Spleen (tissue), 11 donors: ENCODE results near the gene KBTBD3. TPM values are rescaled to one million over a fixed set of nuclear protein-coding genes. Genes with fewer than 3 reads are reported as not detected.
"Not testable (repeated sequence)": the region's sequence is repeated elsewhere in the genome, so short reads cannot be mapped to it uniquely, and the experiment has no call there.

Source experiments
- DNase-seq: peaks from one replicate; pipeline ENCODE4 v3.0.0-alpha.2; 2020
- H3K27ac ChIP-seq, 8 donors: fragments of 200-600 bp; sonication (generic) in 7 of 8; 1 replicate in 4 of 8; 2 replicates in 4 of 8; pipeline versions ENCODE4 v1.5.0 to v1.8.0; 2016 to 2021; ENCODE audit warnings: inconsistent platforms in 4 of 8, mild to moderate bottlenecking in 4 of 8, moderate library complexity in 1 of 8
- H3K27me3 ChIP-seq, 7 donors: fragments of 200-600 bp; sonication (generic) in 6 of 7; replicated peaks in 1 of 7; 1 replicate in 4 of 7; 2 replicates in 3 of 7; pipeline versions ENCODE4 v1.5.0 to v1.8.0; 2016 to 2021; ENCODE audit warnings: inconsistent platforms in 3 of 7, mild to moderate bottlenecking in 1 of 7
- H3K36me3 ChIP-seq, 6 donors: fragments of 200-600 bp; sonication (generic) in 5 of 6; 1 replicate in 4 of 6; 2 replicates in 2 of 6; pipeline versions ENCODE4 v1.5.0 to v1.8.0; 2016 to 2021; ENCODE audit warnings: inconsistent platforms in 2 of 6
- H3K4me1 ChIP-seq, 6 donors: fragments of 200-600 bp; sonication (generic) in 5 of 6; 1 replicate in 3 of 6; 2 replicates in 3 of 6; pipeline versions ENCODE4 v1.5.0 to v1.8.0; 2016 to 2021; ENCODE audit warnings: inconsistent platforms in 3 of 6
- H3K4me3 ChIP-seq, 8 donors: fragments of 200-600 bp; sonication (generic) in 7 of 8; 1 replicate in 4 of 8; 2 replicates in 4 of 8; pipeline versions ENCODE4 v1.5.0 to v1.8.0; 2016 to 2021; ENCODE audit warnings: inconsistent platforms in 4 of 8, mild to moderate bottlenecking in 4 of 8, moderate library complexity in 2 of 8
- H3K9me3 ChIP-seq, 8 donors: fragments of 200-600 bp; sonication (generic) in 7 of 8; 1 replicate in 4 of 8; 2 replicates in 4 of 8; pipeline versions ENCODE4 v1.5.0 to v1.8.0; 2016 to 2021; ENCODE audit warnings: inconsistent platforms in 4 of 8
- POLR2A ChIP-seq, 3 donors: fragments of 450-650 bp; IDR thresholded peaks; one replicate each; pipeline ENCODE4 v1.5.1; 2017; ENCODE audit warnings: antibody characterized with exemption in 3 of 3, mild to moderate bottlenecking in 1 of 3
- POLR2AphosphoS5 ChIP-seq, 3 donors: sonication (generic); formaldehyde crosslinking; IDR thresholded peaks; one replicate each; pipeline ENCODE4 v1.5.1; 2017; ENCODE audit warnings: antibody characterized with exemption in 3 of 3
- WGBS, 5 donors: extraction: QIAGEN DNeasy Blood & Tissue Kit in 3 of 5; methylation state at CpG; one replicate each; pipeline versions ENCODE4 v1.1.5 to v1.1.7; 2013 to 2018; 5-methylcytosine and 5-hydroxymethylcytosine counted together
- intact Hi-C: fragments of 100-400 bp; cut with DNase I; formaldehyde crosslinking; loops from one replicate; pipeline ENCODE4 v1.15.0; 2023; ENCODE audit warnings: low total_unique reads
- polyA plus RNA-seq, 3 donors: library from polyadenylated mRNA; stranded (reverse); fragments of 200-250 nt; gene quantifications; one replicate each; pipeline ENCODE4 v1.2.1, GENCODE V29; 2013
- total RNA-seq, 7 donors: library from RNA; depleted of rRNA in 3 of 7; stranded (reverse); fragments of >200 nt in 3 of 7; fragmentation: NEBNext Ultra II Directional in 4 of 7; extraction: Animal tissue kit (Norgen Biotek cat#: 25700) in 4 of 7; gene quantifications; one replicate each; pipeline versions ENCODE4 v1.1.0 to v1.2.1, GENCODE V29; 2016 to 2021
- TF ChIP-seq, protein P1 (sequence below), 11 experiments: fragments of 200-600 bp in 7 of 11; fragments of 450-650 bp in 4 of 11; sonication (generic) in 4 of 11; IDR thresholded peaks in 8 of 11; conservative IDR thresholded peaks in 3 of 11; 1 replicate in 7 of 11; 2 replicates in 4 of 11; pipeline versions ENCODE4 v1.4.0 to v1.8.0; 2016 to 2021; ENCODE audit warnings: antibody characterized with exemption in 11 of 11, inconsistent platforms in 4 of 11, mild to moderate bottlenecking in 1 of 11
- donor health status: healthy with polysubstance abuse.
- donor health status: DM: no; HTN: no; CAD: no; lungs with moderate emphysema.
- donor health status: DM: no; HTN: no; CAD: no.
- donor health status: Bipolar disorder and iron deficiency.
- donor health status: healthy.
- donor health status: DM: no; HTN: no; CAD: no.
- donor health status: DM: yes; HTN: yes; CAD: no.

KBTBD3 gene
- total and polyA plus RNA-seq, 10 donors, result 3.5 to 15.9 (median 7.6) TPM

DNA sequence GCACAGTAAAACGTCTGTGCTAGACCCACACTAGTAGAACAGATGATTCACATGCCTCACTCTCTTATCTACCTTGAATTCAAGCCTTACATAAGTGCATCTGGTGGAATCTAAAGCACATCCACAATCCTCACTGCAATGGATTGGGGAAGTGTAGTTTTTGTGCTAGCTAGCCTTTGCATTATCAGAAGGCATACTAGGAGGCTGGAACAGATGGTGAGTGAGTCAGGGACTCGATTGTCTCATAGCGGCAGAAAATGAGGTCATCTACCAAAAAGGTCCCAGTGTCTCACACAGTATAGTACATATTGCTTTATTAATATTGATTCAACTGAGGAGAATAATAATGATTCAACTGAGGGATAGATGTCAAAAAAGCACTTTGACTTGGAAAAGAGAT is 64.4 kb downstream of the KBTBD3 start:
- DNase-seq, result no peak
- H3K27ac ChIP-seq, result no peak overlapping the region
- intact Hi-C loops, result no loop called here
- H3K4me3 ChIP-seq, result no peak overlapping the region
- TF ChIP-seq POLR2A (IDR thresholded peaks at IDR 0.05) (no peak), POLR2AphosphoS5 (IDR thresholded peaks at IDR 0.05) (no peak)
- TF ChIP-seq, protein P1, sequence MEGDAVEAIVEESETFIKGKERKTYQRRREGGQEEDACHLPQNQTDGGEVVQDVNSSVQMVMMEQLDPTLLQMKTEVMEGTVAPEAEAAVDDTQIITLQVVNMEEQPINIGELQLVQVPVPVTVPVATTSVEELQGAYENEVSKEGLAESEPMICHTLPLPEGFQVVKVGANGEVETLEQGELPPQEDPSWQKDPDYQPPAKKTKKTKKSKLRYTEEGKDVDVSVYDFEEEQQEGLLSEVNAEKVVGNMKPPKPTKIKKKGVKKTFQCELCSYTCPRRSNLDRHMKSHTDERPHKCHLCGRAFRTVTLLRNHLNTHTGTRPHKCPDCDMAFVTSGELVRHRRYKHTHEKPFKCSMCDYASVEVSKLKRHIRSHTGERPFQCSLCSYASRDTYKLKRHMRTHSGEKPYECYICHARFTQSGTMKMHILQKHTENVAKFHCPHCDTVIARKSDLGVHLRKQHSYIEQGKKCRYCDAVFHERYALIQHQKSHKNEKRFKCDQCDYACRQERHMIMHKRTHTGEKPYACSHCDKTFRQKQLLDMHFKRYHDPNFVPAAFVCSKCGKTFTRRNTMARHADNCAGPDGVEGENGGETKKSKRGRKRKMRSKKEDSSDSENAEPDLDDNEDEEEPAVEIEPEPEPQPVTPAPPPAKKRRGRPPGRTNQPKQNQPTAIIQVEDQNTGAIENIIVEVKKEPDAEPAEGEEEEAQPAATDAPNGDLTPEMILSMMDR (IDR thresholded peaks at IDR 0.05 in 8 of 11, conservative IDR thresholded peaks at IDR 0.05 in 3 of 11), result no peak
- H3K4me1 ChIP-seq, result peaks cover 0 to 26% (median 9%) of the 10 kb centered on the region in 6 donors
- 76 to 94% (median 89%) methylated on average over 3 of the region's 3 CpGs for WGBS, 5 donors
- no peaks in the 10 kb centered on the region for H3K27me3 ChIP-seq
- peaks cover 0 to 52% (median 26%) of the 10 kb centered on the region in 6 donors for H3K36me3 ChIP-seq
- no peaks in the 10 kb centered on the region for H3K9me3 ChIP-seq

DNA sequence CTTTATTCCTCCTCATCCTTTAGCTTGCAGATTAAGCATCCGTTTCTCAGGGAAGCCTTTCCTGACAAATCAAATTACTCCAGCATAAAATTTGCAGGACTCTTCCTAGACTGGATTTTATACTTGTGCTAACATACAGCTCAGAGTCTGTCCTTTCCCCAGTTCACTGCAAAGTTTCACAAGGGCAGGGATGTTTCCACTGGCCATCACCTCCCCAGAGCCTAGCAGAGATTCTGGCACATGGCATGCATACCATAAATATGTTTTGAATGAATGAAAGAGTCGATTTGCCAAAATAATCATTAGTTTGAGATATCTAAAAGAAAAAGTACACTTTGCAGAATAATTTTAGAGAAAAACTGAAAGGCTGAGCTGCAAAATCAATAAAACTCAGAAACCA is 65.7 kb downstream of the KBTBD3 start:
- H3K27ac ChIP-seq, result no peak overlapping the region
- peaks cover 0 to 14% (median 3%) of the 10 kb centered on the region in 6 donors for H3K4me1 ChIP-seq
- TF ChIP-seq POLR2AphosphoS5 (IDR thresholded peaks at IDR 0.05), result no peak
- TF ChIP-seq POLR2A (IDR thresholded peaks at IDR 0.05), result no peak
- TF ChIP-seq, protein P1 (IDR thresholded peaks at IDR 0.05 in 8 of 11, conservative IDR thresholded peaks at IDR 0.05 in 3 of 11), result no peak
- no peak overlapping the region for H3K4me3 ChIP-seq
- intact Hi-C loops, result no loop called here
- H3K9me3 ChIP-seq, result peaks cover 0 to 5% (median under 1%) of the 10 kb centered on the region in 8 donors
- no peak for DNase-seq
- no peaks in the 10 kb centered on the region for H3K27me3 ChIP-seq
- H3K36me3 ChIP-seq, result peaks cover 2 to 65% (median 35%) of the 10 kb centered on the region in 6 donors
- WGBS, 5 donors, result 85 to 96% (median 92%) methylated on average over 2 of the region's 2 CpGs

DNA sequence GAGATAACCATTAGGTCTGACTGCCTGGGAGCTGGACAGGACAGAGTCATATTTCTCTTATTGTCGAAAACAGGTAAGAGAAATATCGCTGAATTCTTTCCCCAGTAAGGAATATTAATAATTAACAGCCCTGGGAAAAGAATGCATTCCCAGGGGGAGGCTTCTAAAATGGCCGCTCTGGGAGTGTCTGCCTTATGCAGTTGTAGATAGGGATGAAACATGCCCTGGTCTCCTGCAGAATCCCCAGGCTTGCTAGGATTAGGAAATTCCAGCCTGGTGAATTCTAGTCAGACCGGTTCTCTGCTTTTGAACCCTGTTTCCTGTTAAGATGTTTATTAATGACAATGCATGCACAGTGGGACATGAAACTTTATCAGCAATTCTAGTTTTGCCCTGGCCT is 74.1 kb downstream of the KBTBD3 start:
- peaks cover 4 to 42% (median 30%) of the 10 kb centered on the region in 8 donors for H3K9me3 ChIP-seq
- 90 to 96% (median 93%) methylated on average over 4 of the region's 4 CpGs for WGBS, 5 donors
- H3K27me3 ChIP-seq, H3K4me3 ChIP-seq, intact Hi-C loops, H3K27ac ChIP-seq, H3K4me1 ChIP-seq, DNase-seq: not testable (repeated sequence)
- H3K36me3 ChIP-seq, result peaks cover 2 to 64% (median 26%) of the 10 kb centered on the region in 6 donors

DNA sequence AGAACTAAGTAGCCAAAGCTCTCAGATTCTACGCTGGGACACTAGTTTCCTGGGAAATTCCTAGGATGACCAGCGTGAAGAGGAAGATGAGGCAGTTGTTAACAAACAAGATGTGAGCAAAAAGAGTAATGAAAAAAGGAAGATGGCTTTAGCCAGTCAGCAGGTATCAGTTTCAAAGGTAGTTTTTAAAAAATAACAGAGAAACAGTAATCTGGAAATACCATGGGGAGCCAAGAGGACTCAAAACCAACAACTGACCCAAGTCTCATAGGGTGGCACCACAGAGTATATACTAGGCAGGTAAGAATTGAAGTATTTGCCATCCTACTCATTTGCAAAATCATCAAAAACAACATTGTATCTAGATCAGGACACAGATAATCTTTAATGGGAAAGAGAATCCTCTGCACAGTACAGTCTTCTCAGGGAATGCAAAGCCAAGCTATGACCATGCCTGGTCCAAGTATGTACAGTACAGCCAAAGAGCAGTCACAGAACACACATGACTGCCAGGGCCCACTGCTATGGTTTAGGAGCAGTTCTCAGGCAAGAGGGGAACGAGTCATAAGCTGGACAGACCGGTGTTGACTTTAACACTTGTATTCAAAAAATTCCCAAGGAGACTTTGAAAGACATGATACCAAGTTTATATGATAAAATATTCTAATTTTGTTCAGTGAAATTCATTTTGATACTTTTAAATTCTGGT is 75.7 kb downstream of the KBTBD3 start:
- Histone ChIP-seq H3K27ac (no peak overlapping the region), H3K4me3 (no peak overlapping the region), H3K27me3 (no peaks in the 10 kb centered on the region), H3K4me1 (no peaks in the 10 kb centered on the region), H3K9me3 (peaks cover 4 to 39% (median 29%) of the 10 kb centered on the region in 8 donors), H3K36me3 (peaks cover 0 to 53% (median 17%) of the 10 kb centered on the region in 6 donors)
- DNase-seq, result no peak
- TF ChIP-seq POLR2A (IDR thresholded peaks at IDR 0.05) (no peak), POLR2AphosphoS5 (IDR thresholded peaks at IDR 0.05) (no peak)
- TF ChIP-seq, protein P1 (IDR thresholded peaks at IDR 0.05 in 8 of 11, conservative IDR thresholded peaks at IDR 0.05 in 3 of 11), result no peak
- 81 to 90% (median 89%) methylated on average over 4 of the region's 4 CpGs for WGBS, 5 donors
- intact Hi-C loops, result no loop called here

Other genes with a start within 250 kb of the KBTBD3 start
- gene MSANTD4, start 55.1 kb downstream of the KBTBD3 start, total RNA-seq, result 10 to 100 TPM; 14.6 to 29.5 (median 17.5) TPM
- 1 to 10 TPM; 5.5 to 8.3 (median 5.7) TPM for gene MSANTD4, start 55.1 kb downstream of the KBTBD3 start, polyA plus RNA-seq
- 10 to 100 TPM; 25.2 to 53.5 (median 30.5) TPM for gene AASDHPPT, start 315 bp upstream of the KBTBD3 start, total RNA-seq
- gene AASDHPPT, start 315 bp upstream of the KBTBD3 start, polyA plus RNA-seq, result 10 to 100 TPM; 12.3 to 17.2 (median 17.1) TPM